Stomach (tissue), 9 donors: Measurements from ENCODE around the gene KCNH1. TPM values are rescaled to one million over a fixed set of nuclear protein-coding genes. Genes with fewer than 3 reads are reported as not detected.

Experiments used
- DNase-seq, 2 donors: peaks; one replicate each; pipeline versions ENCODE4 v3.0.0 to v3.0.0-alpha.2; 2013 to 2019
- H3K27ac ChIP-seq, 5 donors: fragments of 200-600 bp in 4 of 5; sonication (generic) in 4 of 5; one replicate each; pipeline ENCODE4 v1.5.1; 2013 to 2019; ENCODE audit warnings: mild to moderate bottlenecking in 1 of 5, moderate library complexity in 1 of 5
- H3K27me3 ChIP-seq, 3 donors: fragments of 200-600 bp; sonication (generic); one replicate each; pipeline ENCODE4 v1.5.1; 2017 to 2019; ENCODE audit warnings: mixed run types in 1 of 3
- H3K36me3 ChIP-seq, 4 donors: fragments of 200-600 bp; sonication (generic); 1 replicate in 3 of 4; 2 replicates in 1 of 4; pipeline ENCODE4 v1.5.1; 2016 to 2019
- H3K4me1 ChIP-seq, 4 donors: fragments of 200-600 bp; sonication (generic); one replicate each; pipeline ENCODE4 v1.5.1; 2016 to 2019
- H3K4me3 ChIP-seq, 4 donors: fragments of 200-600 bp; sonication (generic) in 3 of 4; one replicate each; pipeline ENCODE4 v1.5.1; 2016 to 2019; ENCODE audit warnings: mild to moderate bottlenecking in 1 of 4
- H3K9me3 ChIP-seq, 4 donors: fragments of 200-600 bp; sonication (generic); one replicate each; pipeline ENCODE4 v1.5.1; 2016 to 2019
- EP300 ChIP-seq: sonication (generic); formaldehyde crosslinking; IDR thresholded peaks from one replicate; pipeline ENCODE4 v1.6.1; 2017; ENCODE audit warnings: antibody characterized with exemption
- POLR2A ChIP-seq, 4 donors: fragments of 450-650 bp; IDR thresholded peaks; one replicate each; pipeline ENCODE4 v1.6.1; 2016; ENCODE audit warnings: antibody characterized with exemption in 4 of 4, control low read depth in 2 of 4, mild to moderate bottlenecking in 1 of 4, moderate library complexity in 1 of 4
- POLR2AphosphoS5 ChIP-seq, 3 donors: sonication (generic); formaldehyde crosslinking; IDR thresholded peaks; one replicate each; pipeline ENCODE4 v1.6.1; 2016; ENCODE audit warnings: antibody characterized with exemption in 3 of 3
- WGBS, 5 donors: extraction: QIAGEN DNeasy Blood & Tissue Kit in 3 of 5; methylation state at CpG; one replicate each; pipeline versions ENCODE4 v1.1.5 to v1.1.7; 2013 to 2018; 5-methylcytosine and 5-hydroxymethylcytosine counted together
- intact Hi-C: fragments of 100-400 bp; cut with DNase I; formaldehyde crosslinking; loops from one replicate; pipeline ENCODE4 v1.15.1; 2023; ENCODE audit warnings: low total_unique reads
- polyA plus RNA-seq, 3 donors: library from polyadenylated mRNA; stranded (reverse); fragments of 200-250 nt; gene quantifications; one replicate each; pipeline ENCODE4 v1.2.3, GENCODE V29; 2013
- total RNA-seq, 5 donors: library from RNA; depleted of rRNA; stranded (reverse); fragments of >200 nt; gene quantifications; one replicate each; pipeline versions ENCODE4 v1.1.0 to v1.2.3, GENCODE V29; 2014 to 2016
- TF ChIP-seq, protein P1 (sequence below), 7 experiments: fragments of 450-650 bp in 4 of 7; fragments of 200-600 bp in 3 of 7; sonication (generic) in 3 of 7; IDR thresholded peaks; one replicate each; pipeline ENCODE4 v1.5.1; 2016 to 2019; ENCODE audit warnings: antibody characterized with exemption in 7 of 7, control low read depth in 2 of 7, mild to moderate bottlenecking in 1 of 7
- donor health status: healthy with polysubstance abuse.
- donor health status: Bipolar disorder and iron deficiency.
- donor health status: healthy.

KCNH1 gene
- total and polyA plus RNA-seq, 8 donors = 0.10 to 6.8 (median 3.2) TPM; not detected in 1

DNA sequence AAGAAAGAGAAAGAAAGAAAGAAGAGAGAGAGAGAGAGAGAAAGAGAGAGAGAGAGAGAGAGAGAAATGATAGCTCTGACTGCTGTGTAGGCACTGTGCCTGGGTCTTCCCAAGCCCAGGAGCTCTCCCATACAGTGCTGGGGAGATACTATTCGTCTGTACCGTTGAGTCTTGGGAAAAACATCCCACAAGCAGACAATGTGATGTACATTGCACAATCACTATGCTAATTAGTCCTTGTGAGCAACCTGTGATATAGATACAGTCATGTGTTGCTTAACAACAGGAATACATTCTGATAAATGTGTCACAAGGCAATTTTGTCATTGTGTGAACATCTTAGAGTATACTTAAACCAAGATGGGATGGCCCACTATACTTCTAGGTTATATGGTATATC lies 424.2 kb downstream of the KCNH1 start:
- TF ChIP-seq, protein P1, sequence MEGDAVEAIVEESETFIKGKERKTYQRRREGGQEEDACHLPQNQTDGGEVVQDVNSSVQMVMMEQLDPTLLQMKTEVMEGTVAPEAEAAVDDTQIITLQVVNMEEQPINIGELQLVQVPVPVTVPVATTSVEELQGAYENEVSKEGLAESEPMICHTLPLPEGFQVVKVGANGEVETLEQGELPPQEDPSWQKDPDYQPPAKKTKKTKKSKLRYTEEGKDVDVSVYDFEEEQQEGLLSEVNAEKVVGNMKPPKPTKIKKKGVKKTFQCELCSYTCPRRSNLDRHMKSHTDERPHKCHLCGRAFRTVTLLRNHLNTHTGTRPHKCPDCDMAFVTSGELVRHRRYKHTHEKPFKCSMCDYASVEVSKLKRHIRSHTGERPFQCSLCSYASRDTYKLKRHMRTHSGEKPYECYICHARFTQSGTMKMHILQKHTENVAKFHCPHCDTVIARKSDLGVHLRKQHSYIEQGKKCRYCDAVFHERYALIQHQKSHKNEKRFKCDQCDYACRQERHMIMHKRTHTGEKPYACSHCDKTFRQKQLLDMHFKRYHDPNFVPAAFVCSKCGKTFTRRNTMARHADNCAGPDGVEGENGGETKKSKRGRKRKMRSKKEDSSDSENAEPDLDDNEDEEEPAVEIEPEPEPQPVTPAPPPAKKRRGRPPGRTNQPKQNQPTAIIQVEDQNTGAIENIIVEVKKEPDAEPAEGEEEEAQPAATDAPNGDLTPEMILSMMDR (IDR thresholded peaks at IDR 0.05) = no peak
- TF ChIP-seq POLR2A (IDR thresholded peaks at IDR 0.05) (no peak), POLR2AphosphoS5 (IDR thresholded peaks at IDR 0.05) (no peak), EP300 (no peak)
- WGBS, 5 donors = 86 to 100% (median 95%) methylated on average over 2 of the region's 2 CpGs
- no peak for DNase-seq
- Histone ChIP-seq H3K4me1 (no peaks in the 10 kb centered on the region), H3K4me3 (no peak overlapping the region), H3K27me3 (no peaks in the 10 kb centered on the region), H3K27ac (no peak overlapping the region), H3K9me3 (no peaks in the 10 kb centered on the region), H3K36me3 (no peaks in the 10 kb centered on the region)
- intact Hi-C loops = no loop called here

DNA sequence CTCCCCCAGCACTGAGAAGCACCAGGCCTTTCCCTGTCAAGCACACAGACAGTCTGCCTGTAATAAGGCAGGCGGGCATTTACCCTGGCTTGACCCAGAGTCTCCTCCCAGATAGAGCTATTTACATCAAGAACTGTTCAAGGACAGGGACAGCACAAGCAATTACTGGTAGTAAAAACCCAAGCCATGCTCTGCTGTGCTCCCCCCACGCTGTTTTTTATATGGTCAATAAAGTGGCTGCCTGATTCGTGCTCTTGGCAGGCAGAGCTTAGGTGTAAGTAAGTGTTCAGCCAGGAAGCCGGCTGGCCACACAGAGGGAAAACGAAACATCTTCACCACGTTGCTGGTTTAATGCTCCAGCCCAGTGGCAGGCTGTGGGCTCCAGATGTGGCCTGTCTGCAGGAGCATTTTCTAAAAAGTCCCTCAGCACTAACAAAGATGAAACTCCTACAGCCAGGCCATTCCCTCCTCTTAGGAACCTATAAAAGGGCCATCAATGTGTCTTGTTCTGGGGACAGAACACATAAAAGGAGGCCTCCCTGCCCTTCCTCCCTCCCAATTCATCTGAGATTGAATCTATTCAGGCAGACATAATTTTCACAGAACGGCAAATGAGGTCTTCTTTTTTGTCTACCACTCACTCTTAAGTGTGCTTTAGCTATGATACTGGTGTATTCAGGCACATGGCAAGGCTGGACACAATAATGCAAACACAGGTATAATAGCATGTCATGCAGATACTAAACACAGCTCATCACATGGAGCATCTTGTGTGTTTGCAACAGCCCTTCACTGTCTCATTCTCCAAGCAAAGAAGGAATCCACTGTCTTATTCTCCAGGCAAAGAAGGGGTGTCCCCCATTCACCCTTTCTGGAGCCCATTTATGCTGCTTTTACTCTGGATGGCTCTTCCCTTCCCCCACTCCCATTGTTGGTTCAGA lies 426.4 kb downstream of the KCNH1 start:
- intact Hi-C loops = no loop called here
- no peaks in the 10 kb centered on the region for H3K9me3 ChIP-seq
- no peaks in the 10 kb centered on the region for H3K36me3 ChIP-seq
- H3K27ac ChIP-seq = no peak overlapping the region
- H3K4me1 ChIP-seq = no peaks in the 10 kb centered on the region
- no peaks in the 10 kb centered on the region for H3K27me3 ChIP-seq
- no peak for DNase-seq
- WGBS, 5 donors = 68 to 84% (median 70%) methylated on average over 7 of the region's 7 CpGs
- TF ChIP-seq, protein P1 (IDR thresholded peaks at IDR 0.05) = no peak
- TF ChIP-seq POLR2AphosphoS5 (IDR thresholded peaks at IDR 0.05) (no peak), POLR2A (IDR thresholded peaks at IDR 0.05) (no peak), EP300 (no peak)
- no peak overlapping the region for H3K4me3 ChIP-seq

DNA sequence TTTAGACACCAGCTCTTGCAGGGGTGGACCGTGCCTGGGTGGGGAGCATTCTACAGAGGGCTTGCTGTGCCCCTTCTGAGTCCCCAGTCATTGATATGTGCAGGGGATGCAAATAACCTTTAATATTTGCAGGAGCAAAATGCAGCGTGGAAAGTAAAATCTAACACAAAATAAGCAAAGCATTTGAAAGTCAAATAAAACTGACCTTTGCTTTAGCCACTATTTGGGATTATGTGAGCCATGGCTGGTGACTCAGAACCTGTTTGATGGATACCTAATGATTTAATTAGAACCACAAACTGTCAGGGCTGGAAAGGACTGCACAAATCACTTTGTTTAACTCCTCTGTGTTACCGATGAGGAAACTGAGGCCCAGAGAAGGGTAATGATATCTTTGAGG lies 427.7 kb downstream of the KCNH1 start:
- 41 to 73% (median 44%) methylated on average over 3 of the region's 3 CpGs for WGBS, 5 donors
- Histone ChIP-seq H3K36me3 (no peaks in the 10 kb centered on the region), H3K27me3 (no peaks in the 10 kb centered on the region), H3K4me1 (no peaks in the 10 kb centered on the region), H3K9me3 (no peaks in the 10 kb centered on the region), H3K27ac (no peak overlapping the region), H3K4me3 (no peak overlapping the region)
- intact Hi-C loops = no loop called here
- DNase-seq = no peak
- TF ChIP-seq, protein P1 (IDR thresholded peaks at IDR 0.05) = no peak
- TF ChIP-seq POLR2AphosphoS5 (IDR thresholded peaks at IDR 0.05) = no peak
- TF ChIP-seq EP300 = no peak
- TF ChIP-seq POLR2A (IDR thresholded peaks at IDR 0.05) = no peak

DNA sequence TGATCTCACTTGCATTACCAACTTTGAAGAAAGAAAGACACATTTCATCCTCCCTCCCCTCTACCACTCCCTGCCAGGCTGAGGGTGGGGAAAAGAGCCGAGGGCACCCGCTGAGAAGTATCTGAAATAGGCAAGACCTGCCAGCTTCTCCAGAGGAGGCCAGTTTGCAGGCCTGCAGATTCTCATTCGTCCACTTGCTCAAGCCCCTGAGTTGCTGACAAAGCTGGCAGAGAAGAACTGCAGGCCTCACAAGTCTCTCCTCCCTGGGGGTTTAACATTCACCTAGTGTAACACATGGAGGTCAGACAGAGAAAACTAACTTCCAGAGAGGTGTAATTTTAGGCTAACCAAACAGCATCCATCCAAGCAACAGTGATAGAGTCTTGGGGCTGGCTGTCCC lies 428.9 kb downstream of the KCNH1 start:
- no peak overlapping the region for H3K27ac ChIP-seq
- WGBS, 5 donors = 76 to 86% (median 84%) methylated on average over 3 of the region's 3 CpGs
- no peak for DNase-seq
- H3K9me3 ChIP-seq = no peaks in the 10 kb centered on the region
- intact Hi-C loops = no loop called here
- H3K27me3 ChIP-seq = no peaks in the 10 kb centered on the region
- TF ChIP-seq, protein P1 (IDR thresholded peaks at IDR 0.05) = no peak
- no peak for TF ChIP-seq POLR2AphosphoS5 (IDR thresholded peaks at IDR 0.05)
- TF ChIP-seq EP300 = no peak
- TF ChIP-seq POLR2A (IDR thresholded peaks at IDR 0.05) = no peak
- peaks cover 0 to 6% (median 3%) of the 10 kb centered on the region in 4 donors for H3K4me1 ChIP-seq
- no peaks in the 10 kb centered on the region for H3K36me3 ChIP-seq
- no peak overlapping the region for H3K4me3 ChIP-seq
